Fibroblast of skin of right quadriceps (primary cell): ENCODE results near the gene ATXN10.
A peak's percentile ranks its signal among the peaks of the same experiment; 100 is the strongest.

Experiments
- DNase-seq: peaks from one replicate; pipeline ENCODE4 v3.0.0-alpha.2; 2013

Gene ATXN10

DNA sequence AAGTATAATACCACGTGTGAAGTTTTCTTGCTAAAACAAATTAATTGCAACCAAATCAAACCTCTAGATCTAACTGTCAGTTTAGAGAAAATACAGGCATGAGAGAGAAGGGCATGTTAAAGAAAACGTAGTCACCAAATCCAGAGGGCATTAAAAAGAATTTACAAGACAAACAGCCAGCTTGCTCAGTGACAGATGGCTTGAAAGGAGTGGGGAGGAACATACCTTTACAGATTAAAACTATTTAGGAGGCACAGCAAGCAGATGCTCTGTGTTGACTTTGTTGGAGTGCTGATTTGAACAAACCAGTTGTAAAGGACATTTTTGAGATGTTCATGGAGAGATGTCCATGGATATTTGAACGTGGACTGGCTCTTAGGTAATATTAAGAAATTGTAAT lies 96.9 kb downstream of the ATXN10 start:
- DNase-seq = no peak

DNA sequence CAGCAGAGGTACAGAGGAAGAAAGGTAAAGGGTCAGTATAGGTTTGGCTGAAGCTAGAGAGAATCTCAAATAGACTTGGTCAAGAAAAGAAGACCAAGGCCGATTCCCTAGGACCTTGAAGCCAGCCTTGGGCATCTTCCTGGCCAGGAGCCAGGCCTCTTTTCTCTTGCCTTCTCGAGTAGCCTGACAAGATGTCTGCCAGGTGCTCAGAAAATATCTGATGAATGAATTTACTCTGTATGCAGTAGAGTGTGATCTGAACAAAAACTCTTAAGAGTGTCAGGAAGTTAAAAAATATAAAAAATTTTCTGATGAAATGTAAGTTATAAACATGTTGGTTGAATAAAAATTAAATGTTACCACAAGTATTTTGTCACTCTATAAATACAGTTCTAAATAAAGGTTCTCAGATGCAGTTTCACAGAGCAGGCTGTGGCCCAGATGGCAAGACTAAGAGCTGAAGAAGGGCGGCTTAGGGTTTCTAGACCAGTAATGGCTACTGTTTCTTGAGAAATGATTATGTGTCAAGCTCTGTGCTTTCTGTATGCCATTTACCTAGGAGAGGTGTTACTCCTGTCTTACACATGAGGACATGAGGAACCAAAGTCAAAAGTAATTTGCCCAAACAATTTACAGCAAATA lies 98.1 kb downstream of the ATXN10 start:
- peak; percentile 57 for DNase-seq

DNA sequence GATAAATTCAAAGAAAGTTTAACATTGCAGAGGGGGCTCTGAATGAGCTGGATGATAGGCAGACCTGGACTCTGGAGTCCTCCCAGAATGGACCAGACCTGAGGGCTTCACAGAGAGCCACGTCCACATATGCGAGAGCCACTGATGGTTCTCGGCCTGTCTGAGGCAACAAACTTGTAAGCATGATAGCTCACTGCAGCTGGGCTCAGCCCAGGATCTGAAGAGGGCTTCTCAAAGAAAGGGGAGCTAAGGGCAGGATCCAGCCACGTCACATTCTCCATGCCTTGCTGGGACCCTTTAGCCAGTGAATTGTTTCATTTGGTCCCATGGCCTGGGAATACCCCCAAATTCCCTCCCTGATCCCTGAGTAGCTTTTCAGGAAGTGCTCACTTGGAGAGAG lies 98.9 kb downstream of the ATXN10 start:
- DNase-seq = no peak

DNA sequence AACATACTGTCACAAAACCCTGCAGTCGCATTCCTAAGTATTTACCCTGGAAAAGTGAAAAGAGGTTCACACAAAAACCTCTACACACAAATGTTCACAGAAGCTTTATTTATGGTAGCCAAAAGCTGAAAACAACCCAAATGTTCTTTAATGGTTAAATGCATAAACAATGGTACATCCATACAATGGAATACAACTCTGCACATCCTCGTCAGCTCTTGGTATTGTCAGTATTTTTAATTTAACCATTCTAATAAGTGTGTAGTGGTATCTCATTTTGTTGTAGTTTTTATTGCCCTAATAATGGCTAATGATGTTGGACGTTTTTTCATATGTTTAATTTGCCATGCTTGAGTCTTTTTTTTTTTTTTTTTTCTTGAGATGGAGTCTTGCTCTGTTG lies 99.4 kb downstream of the ATXN10 start:
- no peak for DNase-seq

DNA sequence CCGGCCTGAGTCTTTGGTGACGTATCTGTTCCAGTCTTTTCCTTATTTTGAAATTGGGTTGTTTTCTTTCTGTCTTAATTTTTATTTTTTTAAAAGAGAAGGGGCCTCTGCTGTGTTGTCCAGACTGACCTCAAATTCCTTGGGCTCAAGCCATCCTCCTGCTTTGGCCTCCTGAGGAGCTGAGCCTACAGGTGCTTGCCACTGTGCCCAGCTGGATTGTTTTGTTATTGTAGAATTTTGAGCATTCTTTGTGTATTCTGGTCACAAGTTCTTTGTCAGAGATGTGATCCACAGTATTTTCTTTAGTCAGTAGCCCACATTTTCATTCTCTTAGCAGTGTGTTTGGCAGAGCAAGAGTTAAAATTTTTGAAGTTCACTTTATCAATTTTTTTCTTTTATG lies 100.1 kb downstream of the ATXN10 start:
- no peak for DNase-seq

DNA sequence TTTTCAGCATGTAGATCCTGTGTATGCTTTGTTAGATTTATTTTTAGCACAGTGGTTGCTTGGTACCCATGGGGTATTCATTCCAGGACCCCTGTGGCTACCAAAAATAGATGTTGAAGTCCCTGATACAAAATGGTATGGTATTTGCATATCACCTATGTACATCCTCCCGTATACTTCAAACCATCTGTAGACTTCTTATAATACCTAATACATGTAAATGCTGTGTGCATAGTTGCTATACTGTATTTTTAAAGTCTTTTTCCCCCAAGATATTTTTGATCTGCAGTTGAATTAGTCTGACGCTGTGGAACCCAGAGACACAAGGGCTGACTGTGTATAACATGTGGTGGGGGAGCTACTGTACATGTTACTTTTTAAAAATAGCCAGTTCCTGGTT lies 101.1 kb downstream of the ATXN10 start:
- DNase-seq = no peak

DNA sequence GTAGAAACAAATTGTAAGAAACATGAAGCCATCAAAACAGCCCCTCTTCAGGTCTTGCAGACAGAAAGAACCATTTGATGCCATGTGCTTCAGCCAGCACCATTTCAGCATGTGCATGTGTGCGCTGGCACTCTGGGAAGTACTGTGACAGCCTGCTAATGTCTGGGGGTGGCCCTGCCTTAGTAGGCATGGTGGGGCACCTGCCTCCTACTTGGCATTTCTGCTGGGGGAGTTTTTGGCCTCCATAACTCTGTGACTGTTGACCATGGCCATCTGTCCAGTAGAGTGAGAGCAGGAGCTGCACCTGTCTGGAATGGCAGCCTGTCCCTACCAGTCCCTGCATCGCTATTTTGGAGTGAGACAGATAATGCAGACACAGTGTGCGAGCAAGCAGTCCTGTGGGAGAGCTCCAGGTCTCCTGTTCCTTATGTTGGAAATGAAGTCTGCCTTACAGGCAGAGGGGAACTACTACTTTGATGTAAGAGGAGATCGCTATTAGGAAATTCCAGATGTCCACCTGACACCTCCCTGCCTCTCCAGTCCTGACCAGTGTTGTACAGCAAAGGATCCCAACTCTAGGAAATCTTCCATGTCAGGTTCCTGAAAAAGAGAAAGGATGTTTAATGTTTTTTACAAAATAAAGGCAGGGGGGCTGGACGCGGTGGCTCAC lies 102.5 kb downstream of the ATXN10 start:
- DNase-seq = no peak

DNA sequence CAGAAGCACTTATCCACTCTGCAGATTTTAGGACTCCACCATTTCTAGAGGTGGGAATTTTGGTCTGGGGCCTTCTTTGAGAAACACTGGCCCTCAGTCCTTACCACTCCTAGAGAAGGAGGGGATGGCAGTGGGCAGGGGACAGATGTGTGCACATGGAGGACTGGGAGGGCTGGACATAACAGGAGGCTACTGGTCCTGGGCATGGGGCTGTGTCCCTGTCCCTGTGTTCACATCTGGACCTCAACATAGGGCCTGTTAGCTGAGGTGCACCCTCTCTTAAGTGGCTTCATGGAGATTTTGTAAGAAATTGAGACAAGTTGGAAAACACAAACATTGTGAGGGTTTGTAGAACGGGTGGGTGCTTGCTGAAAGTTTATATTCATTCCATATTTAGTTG lies 103.4 kb downstream of the ATXN10 start:
- DNase-seq = no peak

DNA sequence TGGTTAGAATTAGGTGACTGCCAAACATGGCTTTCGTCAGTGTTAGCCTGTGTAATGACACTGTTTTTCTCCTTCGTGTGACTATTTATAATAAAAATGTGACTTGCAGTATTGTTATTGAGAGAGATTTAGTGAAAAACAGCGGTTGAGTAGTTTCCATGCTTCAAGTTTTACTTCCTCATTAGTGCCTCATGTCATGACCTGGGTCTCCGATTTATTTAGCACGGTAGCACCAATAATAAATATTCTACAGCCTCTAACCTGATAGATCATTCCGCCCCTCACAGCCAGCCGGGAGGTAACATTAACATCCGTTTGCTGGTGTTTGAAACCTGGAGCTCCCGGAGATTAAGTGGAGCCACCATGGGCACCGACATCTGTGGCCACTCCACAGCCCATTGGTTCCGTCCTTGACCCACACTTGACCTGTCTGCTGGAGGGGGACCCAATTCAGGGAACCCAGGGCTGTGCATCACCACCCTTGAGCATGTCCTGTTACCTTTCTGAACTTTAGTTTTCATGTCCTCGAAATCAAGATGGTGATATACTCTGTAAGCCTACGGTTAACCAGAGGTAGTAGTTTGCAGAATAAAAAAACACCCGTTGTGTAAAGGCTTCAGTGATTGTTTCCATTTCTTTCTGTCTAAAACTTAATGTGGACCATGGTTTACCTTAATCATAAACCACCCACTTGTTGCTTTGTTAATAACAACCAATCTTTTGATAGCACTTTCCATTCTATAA lies 104.1 kb downstream of the ATXN10 start:
- no peak for DNase-seq

DNA sequence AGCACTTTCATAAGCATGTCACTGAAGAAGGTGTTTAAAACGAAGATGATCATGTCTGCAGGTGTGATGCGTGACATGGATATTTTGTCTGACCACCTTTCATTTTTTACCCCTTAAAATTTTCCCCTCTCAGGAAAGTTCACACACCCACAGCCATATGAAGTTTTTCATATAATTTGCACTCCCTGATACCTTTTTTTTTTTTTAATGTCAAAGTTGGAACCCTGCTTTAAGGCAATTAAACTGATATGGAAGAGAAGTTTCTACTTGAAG lies 104.6 kb downstream of the ATXN10 start:
- DNase-seq = no peak

DNA sequence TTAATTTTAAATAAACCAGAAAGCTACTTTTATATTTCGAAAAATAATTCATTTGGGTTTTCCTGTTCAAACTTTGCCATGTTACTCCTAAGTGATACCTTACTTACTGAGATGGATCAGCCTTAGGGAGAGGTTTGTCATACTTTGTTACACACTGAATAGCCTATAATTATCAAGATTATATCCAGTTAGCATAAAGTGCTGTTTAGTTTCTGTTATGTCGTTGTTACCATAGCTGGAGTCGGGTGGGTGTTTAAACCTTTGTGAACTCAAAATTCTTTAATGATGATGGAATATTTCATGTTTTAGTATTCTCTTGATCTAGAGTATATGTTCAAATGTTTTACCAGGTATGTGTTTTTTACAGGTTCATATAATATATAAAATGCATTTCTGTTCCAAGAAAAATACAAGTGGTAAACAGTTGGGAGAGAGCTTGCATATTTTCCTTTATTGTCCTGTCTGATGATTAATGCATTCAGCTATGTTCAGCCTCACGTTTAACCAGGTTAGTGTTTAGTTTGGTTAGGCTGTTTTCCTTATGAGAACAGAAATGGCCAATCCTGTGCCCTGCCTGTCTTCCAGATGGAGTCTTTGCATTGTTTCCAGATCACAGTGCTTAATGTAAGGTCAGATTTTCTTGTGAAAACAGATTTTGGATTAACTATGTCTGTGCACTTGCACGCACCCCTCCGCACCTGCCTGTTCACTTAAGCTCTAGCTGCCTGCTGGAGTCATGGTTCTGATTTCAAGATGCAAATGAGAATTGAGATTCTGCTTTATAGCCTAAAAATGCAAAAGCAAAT lies 105.6 kb downstream of the ATXN10 start:
- DNase-seq = peak; percentile 38

DNA sequence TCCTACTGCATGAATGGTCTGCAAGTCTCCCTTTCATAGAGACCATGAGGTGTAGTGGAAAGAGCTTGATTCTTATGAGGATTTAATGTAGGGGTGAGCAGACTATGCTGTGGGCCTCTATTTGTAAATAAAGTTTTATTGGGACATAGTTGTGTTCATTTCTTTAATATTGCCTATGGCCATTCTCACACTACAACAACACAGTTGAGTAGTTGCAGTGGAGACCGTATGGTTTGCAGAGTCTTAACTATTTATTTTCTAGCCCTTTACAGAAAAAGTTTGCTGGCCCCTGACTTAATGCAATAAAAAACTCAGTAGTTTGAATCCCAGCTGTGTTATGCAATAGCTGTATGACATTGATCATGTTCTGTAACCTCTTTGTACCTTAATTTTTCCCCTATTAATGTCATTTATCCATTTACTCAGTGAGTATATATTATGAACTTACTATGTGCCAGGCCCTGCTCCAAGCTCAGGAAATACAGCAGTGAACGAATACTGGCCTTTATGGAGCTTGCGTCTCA lies 106.3 kb downstream of the ATXN10 start:
- no peak for DNase-seq

DNA sequence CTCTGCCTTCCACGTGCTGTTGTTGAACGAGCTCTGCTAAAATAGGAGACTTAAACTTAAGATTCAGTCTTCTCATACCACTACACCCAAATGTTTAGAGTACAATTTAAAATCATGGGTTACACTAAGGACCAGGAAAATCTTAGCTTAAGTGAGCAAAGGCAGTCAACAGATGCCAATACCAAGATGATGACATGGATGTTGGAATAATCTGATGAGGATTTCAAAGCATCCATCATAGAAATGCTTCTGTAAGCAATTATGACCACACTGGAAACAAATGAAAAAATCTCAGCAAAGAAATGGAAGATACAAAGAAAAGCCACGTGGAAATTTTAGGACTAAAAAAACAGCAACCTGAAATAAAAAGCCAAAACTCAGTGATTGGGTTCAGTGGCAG lies 109.8 kb downstream of the ATXN10 start:
- DNase-seq = peak; percentile 35

DNA sequence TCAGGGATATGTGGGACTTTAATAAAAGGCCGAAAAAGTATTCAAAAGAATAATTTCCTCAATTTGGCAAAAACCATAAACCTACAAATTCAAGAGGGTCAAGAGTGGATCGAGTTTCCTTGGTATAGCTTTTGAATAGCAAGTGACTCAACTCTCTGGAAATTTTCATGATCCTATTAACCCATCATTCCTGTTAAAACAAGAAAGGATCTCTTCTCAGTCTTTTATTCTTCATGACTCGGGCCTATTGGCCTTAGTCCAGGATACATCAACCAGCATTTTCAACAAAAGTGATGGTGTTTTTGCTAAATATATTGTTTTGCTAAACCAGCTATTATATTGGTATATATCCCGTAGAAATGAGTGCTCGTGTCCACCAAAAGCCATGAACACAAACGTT lies 110.3 kb downstream of the ATXN10 start:
- peak; percentile 66 for DNase-seq

DNA sequence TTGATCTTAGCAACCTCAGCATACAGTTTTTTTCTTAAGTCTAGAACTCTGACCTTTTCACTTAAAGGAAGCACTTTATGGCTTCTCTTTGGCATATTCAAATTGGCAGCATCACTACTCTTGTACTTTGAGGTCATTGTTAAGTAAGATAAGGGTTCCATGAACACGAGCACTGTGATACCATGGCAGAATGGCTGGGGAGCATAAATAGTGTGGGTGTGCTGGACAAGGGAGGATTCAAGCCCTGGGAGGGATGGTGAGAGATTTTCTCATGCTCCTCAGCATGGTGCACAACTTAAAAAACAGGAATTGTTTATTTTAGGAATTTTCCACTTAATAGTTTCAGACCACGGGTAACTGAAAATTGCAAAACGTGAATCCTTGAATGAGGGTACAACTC lies 111.4 kb downstream of the ATXN10 start:
- no peak for DNase-seq

DNA sequence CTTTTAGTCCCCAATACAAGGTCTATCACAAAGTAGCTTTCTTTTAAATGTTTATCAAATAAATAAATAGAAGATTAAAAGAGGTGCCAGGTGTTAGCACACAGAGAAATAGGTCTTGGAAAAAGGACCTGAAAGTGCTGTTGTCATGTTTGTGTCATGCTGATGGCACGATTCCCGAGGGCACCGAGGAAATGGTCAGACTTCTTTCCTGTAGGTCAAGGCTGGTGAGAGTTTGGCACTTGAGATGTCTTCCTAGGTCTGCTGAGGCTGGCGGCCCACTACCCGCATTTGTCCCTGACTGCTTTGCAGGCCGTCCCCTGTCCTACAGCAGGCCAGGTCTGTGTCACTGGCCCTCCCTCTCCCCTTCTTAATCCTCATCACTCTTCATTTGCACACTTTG lies 112.1 kb downstream of the ATXN10 start:
- no peak for DNase-seq

DNA sequence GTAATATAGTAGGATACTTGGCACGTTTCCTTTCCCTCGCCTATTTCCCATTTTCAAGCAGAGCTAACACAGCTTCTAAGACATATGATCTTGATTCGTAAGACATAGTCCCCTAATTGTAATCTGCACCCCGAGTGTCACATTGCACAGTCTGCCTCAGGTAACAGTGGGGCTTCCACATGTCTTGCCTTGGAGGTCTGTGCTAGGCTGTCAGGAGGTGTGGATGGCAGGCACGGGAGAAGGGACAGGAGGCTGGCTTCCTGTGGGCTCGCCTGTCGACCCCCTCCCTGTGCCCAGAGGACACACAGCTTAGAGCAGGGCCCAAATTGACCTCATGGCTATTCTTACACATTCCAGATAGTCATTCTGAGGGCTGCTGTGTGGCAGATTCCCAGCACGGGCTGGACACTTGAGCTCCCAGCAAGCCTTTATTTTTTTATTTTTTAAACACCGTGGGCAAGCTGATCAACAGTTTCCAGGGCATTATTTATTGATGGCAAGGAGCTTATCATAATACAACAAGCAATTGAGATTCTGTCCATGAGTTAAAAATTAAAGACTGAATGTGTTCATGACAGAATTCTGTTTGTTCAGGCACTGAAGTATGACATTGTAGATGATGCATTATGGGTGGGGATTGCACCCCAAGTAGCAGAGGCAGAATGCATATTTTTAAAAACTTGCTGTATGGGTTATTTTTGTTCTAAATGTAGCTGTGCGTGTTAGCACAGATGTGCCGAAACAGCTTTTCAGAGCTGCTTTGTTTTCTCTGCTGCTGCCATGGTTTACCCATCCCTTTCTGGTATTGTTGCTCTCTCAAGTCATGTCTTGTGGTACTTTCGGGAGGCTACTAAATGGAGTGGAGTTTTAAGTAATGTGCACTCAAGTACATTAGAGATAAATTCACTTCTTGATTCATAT lies 113.0 kb downstream of the ATXN10 start:
- DNase-seq = no peak

DNA sequence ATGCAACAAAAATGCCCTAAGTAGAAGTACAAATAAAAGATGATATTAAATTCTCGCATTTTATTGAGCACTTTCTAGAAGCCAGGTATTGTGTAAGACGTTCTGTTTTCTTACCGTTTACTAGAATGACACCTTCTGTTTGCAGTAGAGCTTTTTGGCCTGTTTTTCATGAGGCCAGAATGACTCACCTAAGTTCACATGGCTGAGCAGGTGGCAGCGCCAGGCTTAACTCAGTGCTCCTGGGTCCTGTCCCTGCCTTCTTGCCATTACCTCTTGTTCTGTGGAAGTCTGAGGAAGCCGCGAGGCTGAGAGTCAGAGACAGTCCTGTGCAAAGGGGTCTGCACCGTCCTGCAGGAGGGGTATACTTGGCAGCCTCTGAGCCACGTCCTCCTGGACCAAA lies 113.8 kb downstream of the ATXN10 start:
- no peak for DNase-seq

DNA sequence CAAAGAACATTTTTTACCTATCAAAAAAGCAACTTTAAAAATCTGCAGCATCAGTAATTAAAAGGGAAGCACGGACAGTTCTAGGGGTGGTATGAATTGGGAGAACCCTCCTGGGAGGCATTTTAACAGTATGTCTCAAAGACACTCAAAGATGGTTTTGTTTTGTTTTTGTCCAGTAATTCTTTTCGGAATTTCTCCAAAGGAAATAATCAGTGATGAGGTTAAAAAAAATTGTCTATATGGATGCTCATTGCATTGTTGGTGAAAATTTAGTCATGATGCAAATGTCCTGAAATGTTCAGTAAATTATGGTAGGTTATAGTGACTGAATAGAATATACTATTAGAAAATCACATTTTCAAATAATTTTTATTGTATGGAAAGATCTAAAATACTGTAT lies 115.1 kb downstream of the ATXN10 start:
- peak; percentile 10 for DNase-seq

DNA sequence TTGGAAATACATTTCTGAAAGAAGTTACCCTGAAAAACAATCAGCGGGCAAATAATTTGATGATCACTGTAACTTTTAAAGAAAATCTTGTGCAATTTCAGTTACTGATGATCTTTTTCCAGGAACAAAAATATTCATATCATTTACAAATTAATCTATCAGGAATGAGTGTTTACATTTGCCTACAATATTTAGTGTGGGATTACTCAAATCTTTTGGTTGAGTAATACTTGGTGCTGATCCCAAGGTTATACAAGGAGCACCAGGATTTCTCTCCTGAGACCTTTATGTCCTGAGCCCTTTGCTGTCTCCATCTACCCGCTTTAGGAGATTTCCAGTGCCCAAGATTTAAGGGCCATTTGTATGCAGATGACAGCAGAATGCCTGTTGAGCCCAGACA lies 116.1 kb downstream of the ATXN10 start:
- DNase-seq = no peak

DNA sequence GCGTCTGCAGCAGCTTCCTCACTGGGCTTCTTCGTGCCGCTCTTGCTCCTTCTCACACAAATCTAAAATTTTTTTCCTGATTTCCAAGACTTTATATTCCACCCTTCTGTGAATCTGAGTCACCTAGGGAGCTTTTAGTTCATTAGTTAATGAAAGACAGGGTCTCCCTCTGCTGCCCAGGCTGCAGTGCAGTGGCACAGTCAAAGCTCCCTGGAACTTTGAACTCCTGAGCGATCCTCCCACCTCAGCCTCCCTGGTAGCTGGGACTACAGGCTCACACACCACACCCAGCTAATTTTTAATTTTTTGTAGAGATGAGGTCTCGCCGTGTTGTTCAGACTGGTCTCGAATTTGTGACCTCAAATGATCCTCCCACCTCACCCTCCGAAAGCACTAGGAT lies 116.9 kb downstream of the ATXN10 start:
- DNase-seq = no peak

DNA sequence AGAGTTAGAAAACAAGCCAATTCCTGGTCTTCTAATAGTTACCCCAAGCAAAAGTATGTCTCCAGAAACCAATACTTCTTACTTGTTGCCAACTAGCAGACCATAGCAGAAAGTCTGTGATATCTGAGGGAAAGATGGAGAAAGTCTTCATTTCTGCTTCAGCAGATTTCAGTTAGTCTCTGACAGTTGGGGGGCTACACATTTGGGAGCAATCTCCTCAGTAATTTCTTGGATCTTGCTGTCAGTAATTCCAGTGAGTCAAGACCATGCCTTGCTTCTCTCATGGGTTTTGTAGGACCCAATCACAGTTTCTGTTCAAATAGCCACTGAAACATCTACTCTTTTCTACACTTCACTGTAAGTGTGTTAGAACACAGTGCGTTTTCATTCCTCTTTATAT lies 118.8 kb downstream of the ATXN10 start:
- no peak for DNase-seq
